DND-41 (cell line): ENCODE measurements around the gene PRELID3B.

Source experiments
- ATAC-seq: fragments of 200-7000 bp; cut with Tn5 transposase; 3 replicates; pipeline ENCODE4 v1.9.1; 2021; ENCODE audit warnings: low read depth; ENCODE audit not compliant: insufficient read depth
- DNase-seq: peaks from one replicate; pipeline ENCODE4 v3.0.0-alpha.2; 2020
- H2AFZ ChIP-seq: 2 replicates; pipeline ENCODE4 v1.6.0; 2012; ENCODE audit warnings: low read depth, low read length
- H3K27ac ChIP-seq: 2 replicates; pipeline ENCODE4 v1.5.1; 2012; ENCODE audit warnings: low read length, inconsistent platforms
- H3K27me3 ChIP-seq: fragments of 200-600 bp; sonication (generic); 2 replicates; pipeline ENCODE4 v1.6.0; 2012; ENCODE audit warnings: low read length, mild to moderate bottlenecking, inconsistent platforms; ENCODE audit not compliant: insufficient read depth, poor library complexity
- H3K36me3 ChIP-seq: 2 replicates; pipeline ENCODE4 v1.5.1; 2012; ENCODE audit warnings: low read length, inconsistent platforms; ENCODE audit not compliant: insufficient read depth
- H3K4me1 ChIP-seq: 2 replicates; pipeline ENCODE4 v1.5.1; 2012; ENCODE audit warnings: mild to moderate bottlenecking, low read length; ENCODE audit not compliant: insufficient read depth
- H3K4me2 ChIP-seq: 2 replicates; pipeline ENCODE4 v1.6.0; 2012; ENCODE audit warnings: mild to moderate bottlenecking, moderate library complexity, low read length, inconsistent platforms; ENCODE audit not compliant: insufficient read depth
- H3K4me3 ChIP-seq, 2 experiments: fragments of 200-600 bp in 1 of 2; shearing (Covaris generic) in 1 of 2; 2 replicates each; pipeline ENCODE4 v1.5.1; 2012 to 2016; ENCODE audit warnings: inconsistent platforms in 2 of 2, low read length in 2 of 2, mild to moderate bottlenecking in 2 of 2, low read depth in 1 of 2, moderate library complexity in 1 of 2
- H3K79me2 ChIP-seq: 2 replicates; pipeline ENCODE4 v1.6.0; 2012; ENCODE audit warnings: low read length, inconsistent platforms; ENCODE audit not compliant: insufficient read depth
- H3K9ac ChIP-seq: 2 replicates; pipeline ENCODE4 v1.6.0; 2012; ENCODE audit warnings: low read depth, mild to moderate bottlenecking, inconsistent platforms, low read length, moderate library complexity
- H3K9me3 ChIP-seq: 2 replicates; pipeline ENCODE4 v1.5.1; 2012; ENCODE audit warnings: low read length, moderate library complexity, mild to moderate bottlenecking, inconsistent platforms; ENCODE audit not compliant: insufficient read depth, severe bottlenecking
- H4K20me1 ChIP-seq: 2 replicates; pipeline ENCODE4 v1.6.0; 2012; ENCODE audit warnings: low read length; ENCODE audit not compliant: insufficient read depth
- EZH2 ChIP-seq: IDR thresholded peaks from 3 replicates; pipeline ENCODE4 v1.6.1; 2012; ENCODE audit warnings: borderline replicate concordance, low read depth, mild to moderate bottlenecking, moderate library complexity, low read length, inconsistent platforms; ENCODE audit not compliant: severe bottlenecking
- TF ChIP-seq, protein P1 (sequence below): IDR thresholded peaks from 2 replicates; pipeline ENCODE4 v1.5.1; 2012; ENCODE audit warnings: borderline replicate concordance, low read length, moderate library complexity, mild to moderate bottlenecking; ENCODE audit not compliant: poor library complexity, severe bottlenecking; ENCODE audit errors: extremely low read depth

PRELID3B gene

GRCh38 chr20:58990651-58991445 is 51.7 kb downstream of the PRELID3B start:
- Histone ChIP-seq H3K4me1 (no peaks in the 10 kb centered on the region), H3K36me3 (peaks cover 98% of the 10 kb centered on the region), H3K9ac (no peak overlapping the region), H3K4me3 (no peak overlapping the region), H3K27ac (no peak overlapping the region), H3K4me2 (no peak overlapping the region), H3K27me3 (no peaks in the 10 kb centered on the region), H2AFZ (no peak overlapping the region), H4K20me1 (peaks cover 36% of the 10 kb centered on the region; the same call in 1 of the 2 replicates), H3K9me3 (no peaks in the 10 kb centered on the region), H3K79me2 (peaks cover 14% of the 10 kb centered on the region)
- ATAC-seq (no peak), DNase-seq (no peak)
- no peak for TF ChIP-seq EZH2
- TF ChIP-seq, protein P1, sequence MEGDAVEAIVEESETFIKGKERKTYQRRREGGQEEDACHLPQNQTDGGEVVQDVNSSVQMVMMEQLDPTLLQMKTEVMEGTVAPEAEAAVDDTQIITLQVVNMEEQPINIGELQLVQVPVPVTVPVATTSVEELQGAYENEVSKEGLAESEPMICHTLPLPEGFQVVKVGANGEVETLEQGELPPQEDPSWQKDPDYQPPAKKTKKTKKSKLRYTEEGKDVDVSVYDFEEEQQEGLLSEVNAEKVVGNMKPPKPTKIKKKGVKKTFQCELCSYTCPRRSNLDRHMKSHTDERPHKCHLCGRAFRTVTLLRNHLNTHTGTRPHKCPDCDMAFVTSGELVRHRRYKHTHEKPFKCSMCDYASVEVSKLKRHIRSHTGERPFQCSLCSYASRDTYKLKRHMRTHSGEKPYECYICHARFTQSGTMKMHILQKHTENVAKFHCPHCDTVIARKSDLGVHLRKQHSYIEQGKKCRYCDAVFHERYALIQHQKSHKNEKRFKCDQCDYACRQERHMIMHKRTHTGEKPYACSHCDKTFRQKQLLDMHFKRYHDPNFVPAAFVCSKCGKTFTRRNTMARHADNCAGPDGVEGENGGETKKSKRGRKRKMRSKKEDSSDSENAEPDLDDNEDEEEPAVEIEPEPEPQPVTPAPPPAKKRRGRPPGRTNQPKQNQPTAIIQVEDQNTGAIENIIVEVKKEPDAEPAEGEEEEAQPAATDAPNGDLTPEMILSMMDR = no peak

GRCh38 chr20:58989196-58989595 is 53.4 kb downstream of the PRELID3B start:
- no peak for ATAC-seq
- Histone ChIP-seq H3K9me3 (no peaks in the 10 kb centered on the region), H3K79me2 (peaks cover 31% of the 10 kb centered on the region), H3K9ac (no peak overlapping the region), H3K27ac (no peak overlapping the region), H3K36me3 (peaks cover 94% of the 10 kb centered on the region), H3K4me1 (peaks cover 3% of the 10 kb centered on the region; the same call in 1 of the 2 replicates), H3K27me3 (no peaks in the 10 kb centered on the region), H3K4me2 (no peak overlapping the region), H2AFZ (no peak overlapping the region), H4K20me1 (peaks cover 49% of the 10 kb centered on the region), H3K4me3 (no peak overlapping the region)
- no peak for DNase-seq
- TF ChIP-seq, protein P1 = no peak
- TF ChIP-seq EZH2 = no peak

GRCh38 chr20:58988565-58988882 is 54.1 kb downstream of the PRELID3B start:
- no peak for DNase-seq
- no peaks in the 10 kb centered on the region for H3K27me3 ChIP-seq
- TF ChIP-seq, protein P1 = no peak
- no peak for TF ChIP-seq EZH2
- peaks cover 87% of the 10 kb centered on the region for H3K36me3 ChIP-seq
- no peak overlapping the region for H3K4me2 ChIP-seq
- H3K27ac ChIP-seq = no peak overlapping the region
- H3K4me3 ChIP-seq = no peak overlapping the region
- H4K20me1 ChIP-seq = peaks cover 56% of the 10 kb centered on the region
- H3K4me1 ChIP-seq = peaks cover 9% of the 10 kb centered on the region
- H3K9me3 ChIP-seq = no peaks in the 10 kb centered on the region
- no peak overlapping the region for H2AFZ ChIP-seq
- no peak overlapping the region for H3K9ac ChIP-seq
- peaks cover 37% of the 10 kb centered on the region for H3K79me2 ChIP-seq
- no peak for ATAC-seq
